HTR-8/SVneo (cell line): ENCODE measurements around the gene RACK1.

Experiments used
- DNase-seq: peaks from one replicate; pipeline ENCODE4 v3.0.0; 2011; ENCODE audit warnings: low spot score, mixed read lengths; ENCODE audit not compliant: insufficient read length
- FAIRE-seq: peaks from 2 replicates; lab custom pipeline; 2011; peaks lifted over from hg19 to GRCh38; lab: Jason Lieb, UNC

The RACK1 gene

DNA sequence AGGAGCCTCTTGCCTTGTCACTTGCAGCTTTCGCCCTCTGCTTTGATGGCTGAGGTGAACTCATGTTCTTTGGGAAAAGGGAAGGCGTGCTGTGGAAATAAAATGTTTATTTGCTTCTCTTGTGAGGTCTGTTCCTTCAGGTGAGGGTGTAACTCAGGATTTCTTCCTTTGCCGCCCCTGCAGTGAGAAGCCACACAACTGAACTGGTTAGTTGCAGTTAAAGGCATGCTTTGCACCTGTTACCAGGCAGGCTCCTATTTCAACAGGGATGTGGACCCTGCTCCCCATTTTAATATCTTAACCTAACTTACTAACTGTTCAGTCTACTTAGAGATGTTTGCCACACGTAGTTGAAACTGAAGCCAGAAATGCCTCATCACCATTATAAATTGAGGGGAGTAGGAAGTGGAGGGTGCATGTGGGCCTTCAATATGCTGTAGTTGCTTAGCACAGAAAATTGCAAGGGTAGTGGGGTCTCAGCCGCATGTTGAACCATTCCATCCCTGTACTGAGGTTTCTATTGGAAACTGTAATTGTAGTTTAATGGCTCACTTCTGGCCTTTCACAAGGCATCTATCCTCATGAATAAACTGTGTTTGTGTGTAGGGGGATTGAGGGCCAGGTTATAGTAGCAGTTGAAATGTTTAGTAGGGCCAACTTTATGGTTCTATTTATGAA lies 7.9 kb downstream of the RACK1 start:
- DNase-seq (no peak), FAIRE-seq (no peak)

DNA sequence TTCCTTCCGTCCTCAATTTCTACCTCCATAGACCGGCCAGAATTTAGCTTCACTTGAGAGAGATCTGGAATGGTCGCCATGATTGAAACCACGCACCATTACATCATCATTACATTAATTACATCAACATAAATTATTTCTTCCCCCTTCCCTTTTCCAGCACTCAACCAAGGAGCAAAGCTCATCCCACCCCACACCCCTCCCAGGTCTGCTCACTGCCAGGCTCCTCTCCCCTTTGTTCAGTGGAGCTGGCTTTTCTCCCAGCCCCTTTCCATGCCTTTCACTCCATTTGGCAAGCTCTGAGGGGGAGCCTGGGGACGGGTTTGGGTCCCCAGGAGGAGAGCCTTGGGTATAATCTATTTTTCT lies 8.4 kb downstream of the RACK1 start:
- DNase-seq (no peak), FAIRE-seq (no peak)

DNA sequence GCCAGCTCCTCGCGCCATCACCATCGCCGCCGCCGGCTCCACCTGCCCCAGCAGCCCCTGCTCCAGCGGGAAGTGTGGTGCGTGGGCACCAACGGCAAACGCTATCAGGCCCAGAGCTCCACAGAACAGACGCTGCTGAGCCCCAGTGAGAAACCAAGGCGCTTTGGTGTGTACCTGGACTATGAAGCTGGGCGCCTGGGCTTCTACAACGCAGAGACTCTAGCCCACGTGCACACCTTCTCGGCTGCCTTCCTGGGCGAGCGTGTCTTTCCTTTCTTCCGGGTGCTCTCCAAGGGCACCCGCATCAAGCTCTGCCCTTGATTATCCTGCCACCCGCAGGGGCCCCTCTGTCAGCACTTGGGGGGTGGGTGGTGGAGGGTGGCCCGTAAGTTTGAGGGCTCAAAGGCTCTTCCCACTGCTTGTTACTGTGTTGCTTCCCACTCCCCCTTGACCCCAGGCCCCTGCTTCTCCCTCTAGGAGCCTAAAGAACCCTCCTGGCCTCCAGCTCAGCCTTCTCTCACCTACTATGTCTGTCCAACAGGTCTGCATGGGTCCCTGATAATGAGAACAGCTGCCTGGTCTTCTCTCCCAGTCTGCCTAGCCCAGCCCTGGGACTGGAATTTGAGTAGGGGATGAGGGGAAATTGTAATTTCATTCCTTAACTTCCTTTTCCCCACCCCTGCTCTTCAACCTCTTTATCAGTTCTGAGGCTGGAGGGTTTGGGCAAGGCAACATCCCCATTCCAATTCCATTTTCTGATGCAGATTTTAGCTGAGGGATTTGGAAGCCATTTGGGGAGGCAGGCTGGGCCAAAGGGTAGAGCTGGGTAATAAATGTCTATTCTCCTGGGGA lies 9.0 kb downstream of the RACK1 start:
- DNase-seq: no peak
- FAIRE-seq: no peak

DNA sequence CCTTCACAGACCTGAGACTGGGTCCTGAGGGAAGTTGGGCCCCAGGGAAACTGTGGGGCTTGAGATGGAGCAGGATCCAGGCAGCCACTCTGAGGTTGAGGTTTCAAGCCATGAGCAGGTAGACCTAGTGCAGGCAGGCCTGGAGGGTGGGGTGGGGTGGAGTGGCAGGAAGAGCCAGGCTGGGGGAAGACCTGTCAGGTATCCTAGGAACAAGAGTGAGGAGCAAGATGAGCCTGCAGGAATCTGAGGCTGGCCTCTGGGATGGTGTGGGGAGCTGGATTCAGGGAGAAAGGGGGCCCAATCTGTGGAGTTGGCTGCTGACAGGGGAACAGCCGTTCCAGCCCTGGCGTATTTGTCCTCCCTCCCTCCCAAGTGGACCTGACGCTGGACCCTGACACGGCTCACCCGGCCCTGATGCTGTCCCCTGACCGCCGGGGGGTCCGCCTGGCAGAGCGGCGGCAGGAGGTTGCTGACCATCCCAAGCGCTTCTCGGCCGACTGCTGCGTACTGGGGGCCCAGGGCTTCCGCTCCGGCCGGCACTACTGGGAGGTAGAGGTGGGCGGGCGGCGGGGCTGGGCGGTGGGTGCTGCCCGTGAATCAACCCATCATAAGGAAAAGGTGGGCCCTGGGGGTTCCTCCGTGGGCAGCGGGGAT lies 9.8 kb downstream of the RACK1 start:
- DNase-seq (no peak), FAIRE-seq (no peak)

DNA sequence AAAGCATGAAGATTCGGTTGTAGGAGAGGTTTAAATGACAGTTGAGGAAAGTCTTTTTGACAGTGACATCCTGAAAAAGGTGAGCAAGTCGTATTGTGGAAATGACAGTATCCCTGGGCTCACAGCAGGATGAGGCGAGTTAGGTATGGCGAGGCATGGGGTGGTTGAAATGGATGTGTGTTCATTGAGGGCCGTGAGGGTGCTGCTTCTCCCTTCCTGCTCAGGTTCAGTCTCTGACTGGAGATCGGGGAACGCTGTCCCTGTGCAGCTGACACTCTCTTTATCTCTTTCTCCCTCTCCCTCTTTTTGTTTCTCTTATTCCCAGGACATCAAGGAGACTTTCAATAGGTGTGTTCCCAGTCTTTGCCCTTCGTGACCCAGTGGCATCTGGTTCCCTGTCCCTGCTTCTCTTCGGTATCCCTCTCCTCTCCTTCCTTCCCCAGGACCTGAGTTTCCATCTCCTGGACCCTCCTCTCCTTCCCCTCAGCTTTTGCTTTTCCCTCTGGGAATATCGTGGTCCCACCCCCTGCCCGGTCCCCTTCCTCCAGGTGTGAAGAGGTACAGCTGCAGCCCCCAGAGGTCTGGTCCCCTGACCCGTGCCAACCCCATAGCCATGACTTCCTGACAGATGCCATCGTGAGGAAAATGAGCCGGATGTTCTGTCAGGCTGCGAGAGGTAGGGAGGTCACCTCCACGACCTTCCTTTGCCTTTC lies 10.5 kb downstream of the RACK1 start:
- FAIRE-seq: no peak
- DNase-seq: no peak

DNA sequence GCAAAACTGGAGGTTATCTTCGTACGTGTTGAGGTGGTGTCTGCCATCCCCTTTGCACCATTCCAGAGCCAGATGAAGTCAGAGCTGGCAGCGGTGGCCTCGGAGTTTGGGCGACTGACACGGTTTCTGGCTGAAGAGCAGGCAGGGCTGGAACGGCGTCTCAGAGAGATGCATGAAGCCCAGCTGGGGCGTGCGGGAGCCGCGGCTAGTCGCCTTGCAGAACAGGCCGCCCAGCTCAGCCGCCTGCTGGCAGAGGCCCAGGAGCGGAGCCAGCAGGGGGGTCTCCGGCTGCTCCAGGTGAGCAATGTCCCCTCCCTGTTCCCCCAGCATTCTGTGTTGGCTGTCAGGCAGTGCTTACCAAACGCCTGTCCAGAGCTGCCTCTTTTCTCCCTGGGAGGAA lies 11.1 kb downstream of the RACK1 start:
- no peak for DNase-seq

DNA sequence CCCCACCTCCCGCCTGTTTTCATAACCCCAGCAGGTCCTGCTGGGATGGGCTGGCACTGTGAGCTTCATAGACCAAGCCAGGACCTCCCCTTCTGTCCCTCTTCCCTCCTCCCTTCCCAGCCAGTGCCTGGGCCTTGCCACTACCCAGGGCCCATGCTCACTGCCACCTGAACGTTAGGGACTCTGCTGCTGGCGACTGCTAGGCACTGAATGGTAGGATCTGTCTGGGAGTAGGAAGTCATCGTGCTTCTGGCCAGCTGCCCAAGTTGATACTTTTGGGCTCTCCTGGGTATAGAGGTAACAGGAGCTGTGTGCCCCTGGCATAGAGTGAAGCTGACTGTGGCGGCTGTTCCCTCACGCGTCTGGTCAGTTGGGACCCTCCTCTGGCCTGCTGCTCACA lies 12.3 kb downstream of the RACK1 start:
- no peak for FAIRE-seq
- no peak for DNase-seq

More for the DNA sequence above, 11.1 kb downstream of the RACK1 start:
- no peak for FAIRE-seq

DNA sequence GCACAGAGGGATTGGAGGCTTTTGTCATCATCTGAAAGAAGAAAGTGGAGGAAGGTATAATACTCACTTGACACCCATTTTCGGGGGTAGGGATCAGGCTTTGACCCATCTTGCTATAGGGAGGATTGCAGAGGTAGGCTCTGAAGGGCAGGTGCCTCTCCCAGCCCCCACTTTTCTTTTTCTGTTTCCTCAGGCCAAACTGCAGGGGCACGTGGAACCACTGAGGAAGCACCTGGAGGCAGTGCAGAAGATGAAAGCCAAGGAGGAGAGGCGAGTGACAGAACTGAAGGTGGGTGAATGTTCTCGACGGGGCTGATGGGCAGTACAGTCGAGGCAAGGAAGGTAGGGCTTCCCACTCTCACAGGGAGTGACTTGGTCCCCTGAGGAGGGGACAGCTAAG lies 13.2 kb downstream of the RACK1 start:
- DNase-seq (no peak), FAIRE-seq (no peak)

DNA sequence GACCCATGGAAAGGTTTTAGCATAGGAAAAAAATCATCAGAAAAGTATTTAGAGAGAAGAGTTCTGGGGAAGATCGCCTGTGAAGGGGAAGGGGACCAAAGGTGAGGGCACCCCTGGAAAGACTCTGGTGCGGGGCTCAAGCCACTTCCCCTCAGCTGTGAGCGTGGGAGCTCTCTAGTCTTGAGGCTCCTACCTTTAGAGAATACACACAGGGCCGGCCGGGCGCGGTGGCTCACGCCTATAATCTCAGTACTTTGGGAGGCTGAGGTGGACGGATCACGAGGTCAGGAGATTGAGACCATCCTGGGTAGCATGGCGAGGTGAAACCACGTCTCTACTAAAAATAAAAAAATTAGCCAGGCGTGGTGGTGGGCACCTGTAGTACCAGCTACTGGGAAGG lies 13.7 kb downstream of the RACK1 start:
- DNase-seq (no peak), FAIRE-seq (no peak)

DNA sequence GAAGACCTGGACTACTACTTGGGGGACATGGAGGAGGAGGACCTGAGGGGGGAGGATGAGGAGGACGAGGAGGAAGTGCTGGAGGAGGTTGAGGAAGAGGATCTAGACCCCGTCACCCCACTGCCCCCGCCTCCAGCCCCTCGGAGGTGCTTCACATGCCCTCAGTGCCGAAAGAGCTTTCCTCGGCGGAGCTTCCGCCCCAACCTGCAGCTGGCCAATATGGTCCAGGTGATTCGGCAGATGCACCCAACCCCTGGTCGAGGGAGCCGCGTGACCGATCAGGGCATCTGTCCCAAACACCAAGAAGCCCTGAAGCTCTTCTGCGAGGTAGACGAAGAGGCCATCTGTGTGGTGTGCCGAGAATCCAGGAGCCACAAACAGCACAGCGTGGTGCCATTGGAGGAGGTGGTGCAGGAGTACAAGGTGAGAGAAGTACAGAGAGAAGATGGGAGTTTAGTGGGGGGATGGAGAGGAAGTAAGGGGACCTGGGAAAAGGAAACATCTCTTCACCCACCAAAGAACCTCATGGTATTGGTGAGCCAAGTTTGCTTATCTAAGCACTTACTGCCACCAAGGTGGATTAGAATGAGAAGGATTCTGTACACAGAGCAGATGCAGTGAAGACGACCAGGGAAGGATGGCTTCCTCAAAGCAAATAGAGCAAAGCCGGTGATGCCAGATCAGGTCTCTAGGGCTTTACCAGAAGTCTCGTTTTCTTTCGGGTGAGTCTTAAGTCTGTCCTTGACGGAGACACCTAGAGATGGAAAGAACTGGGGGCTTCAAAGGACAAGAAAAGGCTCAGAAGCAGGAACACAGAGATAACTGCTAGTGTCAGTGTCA lies 19.1 kb downstream of the RACK1 start:
- DNase-seq (no peak), FAIRE-seq (no peak)

DNA sequence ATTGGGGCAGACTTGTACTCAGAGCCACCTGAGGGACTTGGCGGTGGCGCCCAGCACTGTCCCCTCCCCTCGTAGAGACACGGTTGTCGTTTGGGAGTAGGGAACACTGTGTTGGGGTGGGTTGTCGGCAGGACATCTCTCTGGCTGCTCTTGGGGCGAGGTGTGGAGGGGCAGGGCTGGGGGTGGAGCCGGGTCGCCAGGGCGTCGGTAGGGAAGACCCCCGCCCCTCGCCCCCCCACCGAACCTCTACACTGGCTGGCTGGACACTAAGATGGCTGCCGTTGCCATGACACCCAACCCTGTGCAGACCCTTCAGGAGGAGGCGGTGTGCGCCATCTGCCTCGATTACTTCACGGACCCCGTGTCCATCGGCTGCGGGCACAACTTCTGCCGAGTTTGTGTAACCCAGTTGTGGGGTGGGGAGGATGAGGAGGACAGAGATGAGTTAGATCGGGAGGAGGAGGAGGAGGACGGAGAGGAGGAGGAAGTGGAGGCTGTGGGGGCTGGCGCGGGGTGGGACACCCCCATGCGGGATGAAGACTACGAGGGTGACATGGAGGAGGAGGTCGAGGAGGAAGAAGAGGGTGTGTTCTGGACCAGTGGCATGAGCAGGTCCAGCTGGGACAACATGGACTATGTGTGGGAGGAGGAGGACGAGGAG lies 19.8 kb downstream of the RACK1 start:
- FAIRE-seq (no peak), DNase-seq (no peak)

DNA sequence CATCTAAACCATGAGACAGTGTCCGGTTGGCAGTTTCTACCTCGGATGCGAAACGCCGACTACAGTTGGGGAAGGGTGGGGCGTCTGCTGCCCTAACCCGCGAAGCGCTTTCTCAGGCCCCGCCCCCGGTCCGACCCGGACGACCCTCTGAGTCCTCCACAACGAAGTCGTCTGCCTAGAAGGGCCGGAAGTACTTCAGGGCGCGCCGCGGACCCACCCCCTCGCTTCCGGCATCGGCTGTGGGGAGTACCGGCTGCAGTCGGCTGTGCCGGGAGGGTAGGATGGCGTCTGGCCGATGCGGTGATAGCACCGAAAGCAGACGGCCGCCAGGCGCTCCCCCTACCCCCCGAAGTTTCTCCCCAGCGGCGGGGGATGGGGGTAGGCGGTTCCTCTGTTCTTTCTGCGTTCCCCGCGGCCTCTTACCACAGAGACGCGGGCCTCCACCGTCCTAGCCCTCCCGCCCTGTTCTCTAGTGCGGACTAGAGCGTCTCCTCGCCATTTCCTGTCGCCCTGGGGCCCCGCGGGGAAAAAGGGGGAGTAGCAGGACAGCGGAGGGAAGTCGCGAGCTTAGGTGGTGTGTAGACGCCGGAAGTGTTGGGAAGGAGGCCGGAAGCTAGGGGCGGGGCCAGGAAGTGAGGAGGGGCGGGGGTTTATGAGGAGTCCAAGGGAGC lies 20.5 kb downstream of the RACK1 start, which contains the start of gene TRIM41:
TRIM41 (plus strand) TSS at position 224 of the 671 bp plus-strand sequence. CDS start 719 bp downstream, outside the sequence.
- DNase-seq (peak; percentile 87), FAIRE-seq (peak; percentile 58)

DNA sequence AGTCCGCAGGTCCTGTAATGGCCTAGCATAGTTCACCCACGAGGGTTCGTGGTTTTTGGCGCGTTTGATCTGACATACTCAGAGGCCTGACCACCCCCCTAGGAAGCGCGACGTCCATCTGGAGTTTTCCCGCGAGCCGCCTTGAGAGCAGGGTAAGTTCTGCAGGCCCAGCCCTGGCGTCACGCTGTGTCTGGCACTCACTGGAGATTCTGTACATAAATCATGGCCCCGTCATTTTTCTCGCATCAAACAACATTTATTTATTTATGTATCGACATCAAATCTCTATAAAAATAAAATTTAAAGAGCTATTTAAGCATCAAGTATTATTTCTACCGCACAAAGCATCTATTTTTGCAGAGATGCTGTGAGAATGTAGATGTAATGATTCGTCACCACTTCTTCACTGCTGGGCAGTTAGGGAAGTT lies 21.1 kb downstream of the RACK1 start:
- FAIRE-seq: no peak
- DNase-seq: no peak

DNA sequence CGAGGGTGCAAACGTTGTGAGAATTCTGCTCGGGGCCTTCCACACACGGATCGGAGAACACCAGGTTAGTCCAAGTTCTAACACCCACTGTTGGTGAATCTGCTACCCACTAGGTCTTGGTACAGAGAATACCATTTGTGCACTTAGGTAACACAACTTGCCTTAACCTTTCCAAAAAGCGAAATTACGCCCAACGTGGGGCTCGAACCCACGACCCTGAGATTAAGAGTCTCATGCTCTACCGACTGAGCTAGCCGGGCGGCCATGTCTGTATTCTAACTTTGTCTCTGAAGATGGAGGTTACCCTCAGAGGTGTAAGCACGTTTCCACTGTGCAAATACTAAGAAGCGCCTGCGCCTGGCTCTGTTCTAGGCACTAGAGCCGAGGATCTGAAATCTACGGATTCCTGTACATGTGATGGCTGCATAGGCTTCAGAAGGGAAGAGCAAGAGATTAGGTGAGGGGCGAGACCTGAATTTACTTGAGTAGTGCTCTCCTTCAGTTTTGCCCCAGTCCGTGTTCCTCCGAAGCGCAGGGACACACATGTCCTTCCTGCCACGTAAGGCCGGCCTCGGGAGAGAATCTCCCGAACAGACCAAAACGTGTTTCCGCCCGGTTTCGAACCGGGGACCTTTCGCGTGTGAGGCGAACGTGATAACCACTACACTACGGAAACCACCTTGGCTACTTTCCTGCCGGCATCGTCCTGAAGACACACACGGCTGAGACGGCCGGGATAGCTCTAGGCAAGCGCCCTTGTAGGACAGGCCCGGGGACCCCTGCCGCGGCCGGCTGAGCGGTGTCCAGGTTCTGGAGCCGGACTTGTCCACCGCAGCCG lies 21.7 kb downstream of the RACK1 start:
- DNase-seq: peak; percentile 57
- FAIRE-seq: no peak

DNA sequence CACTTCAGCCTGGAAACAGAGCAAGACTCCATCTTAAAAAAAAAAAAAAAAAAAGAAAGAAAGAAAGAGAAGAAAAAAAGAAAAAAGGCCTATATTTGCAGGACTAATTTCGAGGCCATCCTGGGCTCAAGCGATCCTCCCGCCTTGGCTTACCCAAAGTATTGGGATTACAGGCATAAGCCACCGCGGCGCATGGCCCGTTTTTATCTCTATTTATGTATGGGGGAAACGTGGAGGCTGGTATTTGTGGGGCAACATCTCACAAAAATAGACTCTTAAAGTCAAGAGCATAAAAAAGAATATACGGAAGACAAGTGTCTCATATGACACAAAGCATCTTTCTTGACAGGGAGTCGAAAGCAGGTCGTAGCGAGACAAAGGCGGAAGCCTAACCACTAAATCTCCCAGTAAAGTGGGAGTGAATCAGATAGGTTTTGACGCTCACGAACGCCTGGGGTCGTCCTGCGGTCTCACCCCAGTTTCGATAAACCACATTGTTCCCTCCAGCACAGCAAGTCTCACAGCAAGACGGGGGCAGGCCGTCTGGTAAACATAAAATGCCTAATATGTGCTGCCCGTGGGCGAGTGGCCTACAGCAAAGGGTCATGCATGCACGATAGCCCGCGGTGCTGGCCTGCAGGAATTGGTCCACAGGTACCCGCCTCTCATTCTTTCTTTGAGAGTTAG lies 22.5 kb downstream of the RACK1 start:
- DNase-seq: no peak
- no peak for FAIRE-seq

DNA sequence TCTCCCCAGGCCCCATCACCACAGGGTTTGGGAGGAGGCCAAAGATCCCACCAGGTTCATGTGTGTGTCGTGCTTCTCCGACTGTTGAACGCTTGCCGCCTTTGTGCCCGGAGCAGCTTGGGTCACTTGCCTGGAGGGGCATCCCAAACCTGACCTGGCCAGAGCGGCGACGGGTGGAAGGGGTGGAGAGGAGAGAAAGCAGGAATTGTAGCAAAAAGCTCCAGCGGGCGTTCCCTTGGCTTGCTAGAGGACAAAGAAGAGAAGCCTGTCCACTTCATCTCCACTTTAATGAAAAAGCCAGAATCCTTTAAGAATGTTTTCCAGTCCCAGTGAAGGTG lies 23.6 kb downstream of the RACK1 start:
- FAIRE-seq (no peak), DNase-seq (no peak)
